ENCODE results near the gene KRTDAP.

DNA sequence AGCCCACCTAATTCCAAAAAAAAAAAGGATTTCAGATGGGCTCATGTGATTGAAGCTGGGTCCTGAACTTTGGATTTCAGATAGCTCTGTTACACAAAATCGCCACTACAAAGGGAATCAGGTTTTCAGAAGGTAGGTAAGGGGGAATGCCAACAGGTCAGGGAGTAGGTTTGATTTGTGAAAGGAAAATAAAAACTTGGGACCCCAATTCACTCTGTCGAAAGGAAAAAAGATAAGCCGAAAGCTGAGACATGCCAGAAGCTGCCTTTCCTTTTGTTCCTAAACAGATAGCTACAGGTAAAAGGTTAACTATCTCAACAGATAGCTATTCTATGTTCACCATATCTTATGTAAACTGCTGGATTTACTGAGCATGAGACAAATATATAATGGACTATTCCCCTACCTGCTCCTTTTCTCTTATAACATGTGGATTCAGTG is 4.0 kb downstream of the KRTDAP start:
- TF ChIP-seq ZNF384 (IDR thresholded peaks at IDR 0.05) = no peak
- no peak for TF ChIP-seq FOXM1 (IDR thresholded peaks at IDR 0.05; ENCODE audit: borderline replicate concordance)
- TF ChIP-seq BHLHE40 (IDR thresholded peaks at IDR 0.05; ENCODE audit: borderline replicate concordance) = no peak
- no peak for TF ChIP-seq PKNOX1 (IDR thresholded peaks at IDR 0.05)
- no peak for TF ChIP-seq SP1 (IDR thresholded peaks at IDR 0.05)
- TF ChIP-seq SUZ12 (IDR thresholded peaks at IDR 0.05) = no peak
- TF ChIP-seq L3MBTL2 (conservative IDR thresholded peaks at IDR 0.05) = no peak
- TF ChIP-seq FOXA1 (IDR thresholded peaks at IDR 0.05) = no peak
- TF ChIP-seq TARDBP (IDR thresholded peaks at IDR 0.05) = no peak
- no peak for TF ChIP-seq HDGF (IDR thresholded peaks at IDR 0.05; ENCODE audit: borderline replicate concordance)
- no peak for TF ChIP-seq ELF4 (IDR thresholded peaks at IDR 0.05)

All from HEK293T (cell line).